PC-3 (cell line): ENCODE measurements around the gene GLS.

Experiments
- EZH2 ChIP-seq: fragments of 300-600 bp; sonication (generic); IDR thresholded peaks from one replicate; pipeline ENCODE4 v1.6.1; 2017; ENCODE audit warnings: antibody characterized with exemption, mild to moderate bottlenecking, low read length; ENCODE audit not compliant: unreplicated experiment
- EZH2phosphoT487 ChIP-seq: fragments of 300-600 bp; sonication (generic); IDR thresholded peaks from 2 replicates; pipeline ENCODE4 v1.6.1; 2018; ENCODE audit warnings: mild to moderate bottlenecking, antibody characterized with exemption, low read length, borderline replicate concordance
- TF ChIP-seq, protein P1 (sequence below): fragments of 300-600 bp; sonication (generic); conservative IDR thresholded peaks from 2 replicates; pipeline ENCODE4 v1.5.1; 2017; ENCODE audit warnings: antibody characterized with exemption, low read depth, mild to moderate bottlenecking, low read length

- TF ChIP-seq EZH2, result no peak
- TF ChIP-seq, protein P1, sequence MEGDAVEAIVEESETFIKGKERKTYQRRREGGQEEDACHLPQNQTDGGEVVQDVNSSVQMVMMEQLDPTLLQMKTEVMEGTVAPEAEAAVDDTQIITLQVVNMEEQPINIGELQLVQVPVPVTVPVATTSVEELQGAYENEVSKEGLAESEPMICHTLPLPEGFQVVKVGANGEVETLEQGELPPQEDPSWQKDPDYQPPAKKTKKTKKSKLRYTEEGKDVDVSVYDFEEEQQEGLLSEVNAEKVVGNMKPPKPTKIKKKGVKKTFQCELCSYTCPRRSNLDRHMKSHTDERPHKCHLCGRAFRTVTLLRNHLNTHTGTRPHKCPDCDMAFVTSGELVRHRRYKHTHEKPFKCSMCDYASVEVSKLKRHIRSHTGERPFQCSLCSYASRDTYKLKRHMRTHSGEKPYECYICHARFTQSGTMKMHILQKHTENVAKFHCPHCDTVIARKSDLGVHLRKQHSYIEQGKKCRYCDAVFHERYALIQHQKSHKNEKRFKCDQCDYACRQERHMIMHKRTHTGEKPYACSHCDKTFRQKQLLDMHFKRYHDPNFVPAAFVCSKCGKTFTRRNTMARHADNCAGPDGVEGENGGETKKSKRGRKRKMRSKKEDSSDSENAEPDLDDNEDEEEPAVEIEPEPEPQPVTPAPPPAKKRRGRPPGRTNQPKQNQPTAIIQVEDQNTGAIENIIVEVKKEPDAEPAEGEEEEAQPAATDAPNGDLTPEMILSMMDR, result no peak
- no peak for TF ChIP-seq EZH2phosphoT487
Observed at GRCh38 chr2:190846746-190847145, 33.9 kb upstream of the GLS start.
